PFSK-1 (cell line): ENCODE results near the gene KDM4C.

Source experiments
- FOXP2 ChIP-seq: optimal IDR thresholded peaks from 2 replicates; pipeline ENCODE3; 2011; ENCODE audit warnings: borderline replicate concordance, control low read depth, inconsistent platforms; ENCODE audit not compliant: insufficient read depth; ENCODE audit errors: extremely low read length, extremely low read depth
- POLR2AphosphoS5 ChIP-seq: IDR thresholded peaks from 2 replicates; pipeline ENCODE4 v1.6.1; 2012; ENCODE audit warnings: low read depth, mild to moderate bottlenecking, control low read depth, low read length, moderate library complexity
- REST ChIP-seq, 2 experiments: IDR thresholded peaks; 2 replicates each; pipeline versions ENCODE4 v1.6.1 to v1.8.0; 2011 to 2012; ENCODE audit warnings: low read depth in 2 of 2, low read length in 2 of 2, control low read depth in 1 of 2, inconsistent platforms in 1 of 2, mild to moderate bottlenecking in 1 of 2, moderate library complexity in 1 of 2; ENCODE audit not compliant: insufficient read depth in 1 of 2
- SIN3A ChIP-seq: IDR thresholded peaks from 2 replicates; pipeline ENCODE4 v1.6.1; 2012; ENCODE audit warnings: mild to moderate bottlenecking, low read length, moderate library complexity, borderline replicate concordance; ENCODE audit not compliant: insufficient read depth
- TAF1 ChIP-seq: IDR thresholded peaks from 2 replicates; pipeline ENCODE4 v1.6.1; 2012; ENCODE audit warnings: low read length, control low read depth, borderline replicate concordance; ENCODE audit not compliant: insufficient read depth

Gene KDM4C

GRCh38 chr9:6973762-6974161, 216.0 kb downstream of the KDM4C start:
- no peak for TF ChIP-seq TAF1
- no peak for TF ChIP-seq FOXP2
- TF ChIP-seq REST (IDR thresholded peaks at IDR 0.05; ENCODE audit: insufficient read depth in 1 of 2, low read depth in 2 of 2, low read length in 2 of 2), result no peak
- TF ChIP-seq SIN3A, result no peak
- TF ChIP-seq POLR2AphosphoS5, result no peak

- no peak for TF ChIP-seq TAF1
- no peak for TF ChIP-seq POLR2AphosphoS5
- TF ChIP-seq FOXP2, result no peak
These were observed 217.4 kb downstream of the KDM4C start for GRCh38 chr9:6975198-6975597.

- TF ChIP-seq POLR2AphosphoS5 (no peak), REST (IDR thresholded peaks at IDR 0.05; ENCODE audit: insufficient read depth in 1 of 2, low read depth in 2 of 2, low read length in 2 of 2) (no peak), FOXP2 (no peak), SIN3A (no peak), TAF1 (no peak)
These were observed 220.0 kb downstream of the KDM4C start for GRCh38 chr9:6977761-6978160.

GRCh38 chr9:6978591-6978990, 220.8 kb downstream of the KDM4C start:
- TF ChIP-seq SIN3A (no peak), REST (IDR thresholded peaks at IDR 0.05; ENCODE audit: insufficient read depth in 1 of 2, low read depth in 2 of 2, low read length in 2 of 2) (no peak), FOXP2 (no peak), POLR2AphosphoS5 (no peak), TAF1 (no peak)

- TF ChIP-seq FOXP2 (no peak), POLR2AphosphoS5 (no peak), SIN3A (no peak), REST (IDR thresholded peaks at IDR 0.05; ENCODE audit: insufficient read depth in 1 of 2, low read depth in 2 of 2, low read length in 2 of 2) (no peak)
These were observed 227.3 kb downstream of the KDM4C start for GRCh38 chr9:6984941-6985578.
